Measurements from ENCODE around the gene MREG. TPM values are rescaled to one million over a fixed set of nuclear protein-coding genes. Genes with fewer than 3 reads are reported as not detected.

Gene MREG
- polyA plus RNA-seq, 12 donors, result 1.6 to 7.2 (median 2.3) TPM; not detected in 2

Other genes with a start within 250 kb of the MREG start
- 10 to 100 TPM in 2 of 12 donors, 1 to 10 TPM in 9, not detected in 1; 6.2 to 10.8 (median 8.3) TPM for gene PECR, start 68.3 kb upstream of the MREG start, polyA plus RNA-seq (ENCODE audit: insufficient read length in 12 of 12)
- gene TMEM169, start 68.4 kb upstream of the MREG start, polyA plus RNA-seq (ENCODE audit: insufficient read length in 12 of 12), result 10 to 100 TPM in 1 of 12 donors, 1 to 10 TPM in 10, not detected in 1; 2.3 to 11.5 (median 4.4) TPM
- 100 to 1,000 TPM in 11 of 12 donors, not detected in 1; 138 to 218 (median 182) TPM for gene XRCC5, start 95.8 kb upstream of the MREG start, polyA plus RNA-seq (ENCODE audit: insufficient read length in 12 of 12)